ENCODE results near the gene NRF1.

Gene NRF1

GRCh38 chr7:129772646-129773280 is 161.2 kb downstream of the NRF1 start:
- no peak for DNase-seq

DNA sequence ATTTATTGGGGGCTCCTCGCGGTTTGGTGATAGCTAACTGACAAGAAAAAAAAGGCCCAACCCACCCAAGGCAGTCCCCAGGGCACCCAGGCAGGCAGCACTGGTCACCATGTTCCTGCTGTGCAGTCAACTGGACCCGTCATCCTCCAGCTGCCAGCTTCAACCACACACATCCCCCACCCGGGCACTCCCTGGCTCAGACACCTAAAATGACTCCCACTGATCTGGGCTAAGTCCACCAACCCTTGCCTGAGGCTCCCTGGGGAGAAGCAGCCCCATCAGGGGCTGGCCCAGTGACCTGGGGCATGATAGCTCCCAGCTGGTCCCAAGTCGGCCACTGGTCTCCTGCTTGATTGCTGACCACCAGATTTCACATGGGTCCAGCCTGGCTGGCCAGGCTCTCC is 161.8 kb downstream of the NRF1 start:
- no peak for DNase-seq

DNA sequence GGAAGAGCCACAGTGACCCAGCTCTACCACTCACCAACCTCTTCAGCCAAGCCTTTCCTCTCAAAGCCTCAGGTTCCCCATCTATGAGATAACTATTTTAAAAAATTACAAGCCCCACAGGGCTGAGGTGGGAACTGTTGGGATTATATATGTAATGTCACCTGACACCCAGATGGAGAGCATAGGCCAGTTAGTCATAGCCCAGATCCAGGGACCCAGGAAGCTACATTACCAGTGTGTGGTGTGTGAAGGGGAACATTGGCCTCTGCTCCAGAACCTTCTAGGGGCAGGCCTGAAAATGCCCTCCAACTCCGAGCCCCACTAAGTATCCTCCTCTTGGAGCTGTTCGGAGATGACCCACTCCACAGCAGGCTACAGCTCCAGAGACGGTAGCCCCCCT is 162.4 kb downstream of the NRF1 start:
- DNase-seq = no peak

DNA sequence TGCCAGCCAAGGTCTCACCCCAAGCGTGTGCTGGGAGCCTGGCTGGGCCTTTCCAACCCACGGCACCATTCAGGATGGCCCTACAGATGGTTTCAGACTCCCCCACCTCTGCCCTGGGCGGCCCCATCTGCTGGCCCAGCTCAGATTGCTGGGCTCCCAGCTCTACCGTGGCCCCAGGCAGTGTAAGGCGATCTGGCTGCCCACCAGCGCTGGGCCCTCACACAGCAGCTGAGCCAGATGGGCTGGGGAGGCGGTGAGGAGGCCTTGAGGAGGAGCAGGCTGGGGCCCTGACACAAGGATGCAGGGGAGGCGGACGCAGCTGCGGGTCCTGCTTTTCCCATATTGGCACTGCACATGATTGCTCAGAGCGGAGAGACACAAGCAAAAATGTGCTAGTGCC is 162.8 kb downstream of the NRF1 start:
- DNase-seq = no peak

DNA sequence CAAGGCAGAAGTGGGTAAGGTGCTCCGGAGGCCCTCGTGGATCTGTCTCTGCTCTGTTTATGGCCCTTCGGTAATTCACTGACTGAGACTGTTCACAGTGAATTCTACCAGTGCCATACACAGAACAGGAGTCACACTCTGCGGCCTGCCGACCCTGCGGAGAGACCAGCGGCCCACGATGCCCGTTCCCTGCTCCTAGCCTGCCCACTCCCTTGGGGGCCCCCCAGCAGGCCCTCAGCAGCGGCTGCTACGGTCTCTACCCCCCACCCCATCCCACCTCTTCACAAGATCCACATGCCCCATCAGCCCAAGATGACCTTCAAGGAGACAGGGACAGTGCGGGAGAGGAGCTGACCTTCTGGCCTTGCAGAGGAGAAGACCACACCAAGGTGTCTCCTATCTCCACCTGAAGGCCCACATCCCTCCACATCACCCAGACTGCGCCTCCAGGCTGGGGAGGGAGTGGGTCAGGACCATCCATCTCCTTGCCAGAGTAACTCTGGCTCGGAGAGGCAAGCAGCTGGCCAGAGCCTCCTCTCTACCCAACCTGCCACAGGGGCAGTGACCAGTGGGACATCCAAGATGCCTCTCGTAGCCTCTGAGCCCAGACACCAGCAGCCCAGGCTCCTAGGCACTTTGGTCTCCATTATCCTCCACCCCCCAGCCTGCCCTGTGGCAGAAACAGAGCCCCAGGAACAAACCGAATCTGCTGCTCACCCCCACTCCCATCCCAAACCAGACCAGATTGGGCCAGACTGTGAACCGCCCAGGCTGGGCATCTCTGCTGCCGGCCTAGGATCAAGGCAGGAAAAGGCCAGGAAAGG is 163.6 kb downstream of the NRF1 start:
- no peak for DNase-seq

DNA sequence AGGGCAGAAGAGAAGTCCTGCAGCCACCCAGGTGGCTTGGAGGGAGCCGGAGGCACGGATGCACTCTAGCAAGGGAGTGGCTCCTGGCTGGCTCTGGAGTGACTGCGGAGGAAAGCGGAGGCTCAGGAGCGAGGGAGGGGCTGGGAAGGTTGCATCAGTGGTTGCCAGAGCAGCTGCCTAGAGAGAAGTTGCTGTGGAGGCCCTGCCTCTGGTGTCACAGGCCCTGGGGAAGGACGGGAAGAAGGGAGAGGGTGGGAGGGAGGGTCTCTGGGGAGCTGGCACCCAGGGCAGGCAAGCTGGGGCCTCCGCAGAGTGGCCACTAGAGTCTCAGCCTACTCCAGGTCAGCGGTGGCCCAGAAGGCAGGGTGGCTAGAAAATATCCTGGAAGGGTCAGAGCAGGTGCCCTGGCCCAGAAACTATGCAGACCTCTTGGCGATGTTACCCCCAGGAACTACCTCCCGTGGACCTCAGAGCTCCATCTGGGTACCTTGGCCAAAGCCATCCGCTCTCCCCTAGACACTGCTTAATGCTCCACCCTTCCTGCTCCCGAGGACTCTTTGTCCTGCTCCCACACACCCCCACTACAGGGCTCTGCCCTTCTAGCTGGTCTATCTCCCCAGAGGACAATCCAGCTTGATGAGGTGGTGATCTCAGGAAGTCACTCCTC is 164.3 kb downstream of the NRF1 start:
- DNase-seq = no peak

- no peak for DNase-seq
Observed at GRCh38 chr7:129776362-129776722, 164.8 kb downstream of the NRF1 start.

DNA sequence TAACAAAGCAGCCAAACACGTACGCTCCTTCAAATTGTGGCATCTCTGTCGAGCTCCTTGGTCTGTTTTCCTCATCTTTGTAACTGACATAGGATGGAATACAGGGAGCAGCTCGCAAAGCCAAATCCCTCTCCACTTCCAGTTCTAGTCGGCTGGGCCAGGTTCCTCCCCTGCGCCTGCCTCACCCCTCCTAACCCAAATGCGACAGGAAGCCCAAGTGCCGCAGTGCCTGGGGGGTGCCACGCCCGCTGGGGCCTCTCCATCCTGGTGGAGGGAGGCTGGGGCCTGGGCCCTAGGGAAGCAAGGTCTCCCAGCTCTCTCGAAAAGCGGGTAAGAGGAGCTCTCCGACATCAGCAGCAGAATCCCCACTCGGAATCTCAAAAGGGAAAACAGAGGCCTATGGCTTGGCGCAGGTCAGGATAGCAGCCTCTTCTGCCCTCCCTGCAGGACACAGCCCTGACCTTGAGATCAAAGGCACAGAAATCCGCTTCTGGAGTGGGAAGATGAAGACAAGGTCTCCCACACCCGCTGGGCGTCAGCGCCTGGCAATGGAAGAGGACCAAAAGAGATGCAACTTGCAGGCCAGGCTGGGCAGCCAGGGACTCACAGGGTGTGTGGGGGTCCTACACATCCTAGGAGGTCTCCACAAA is 165.8 kb downstream of the NRF1 start:
- no peak for DNase-seq

DNA sequence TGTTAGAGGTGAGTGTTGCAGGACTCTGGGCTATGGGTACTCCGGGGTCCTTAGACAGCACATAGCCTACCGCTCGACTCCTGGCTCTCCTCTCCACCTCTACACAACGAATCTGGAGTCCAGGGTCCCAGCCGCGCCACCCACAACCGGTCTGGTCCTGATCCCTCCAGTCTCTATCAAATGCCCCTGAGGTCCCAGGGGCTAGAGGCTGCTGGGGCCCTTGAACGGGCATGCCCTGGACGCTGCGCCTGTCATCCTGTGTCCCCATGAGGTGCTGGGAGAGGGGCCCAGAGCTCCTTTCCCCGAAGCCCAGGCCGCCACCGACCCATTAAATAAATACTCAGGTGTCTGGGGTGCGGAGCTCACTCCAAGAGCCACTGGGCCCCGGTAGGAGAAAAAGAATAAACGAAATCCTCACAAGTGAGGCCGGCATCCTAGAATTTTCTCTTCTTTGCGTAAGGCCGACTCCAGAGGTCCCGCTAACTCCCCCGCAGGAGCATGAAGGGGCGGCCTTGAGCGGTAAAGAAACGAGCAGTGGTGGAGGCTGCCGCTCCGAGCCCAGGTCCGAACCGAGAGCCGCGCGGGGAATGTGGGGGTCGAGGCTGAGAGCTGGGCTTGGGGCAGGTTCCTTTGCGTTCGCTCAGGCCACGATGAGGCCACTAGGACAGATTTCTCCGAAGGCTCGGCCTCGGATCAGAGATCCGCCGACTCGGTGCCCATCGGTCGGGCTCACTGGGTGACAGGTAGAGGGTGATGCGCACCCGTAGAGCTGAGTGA is 166.7 kb downstream of the NRF1 start:
- no peak for DNase-seq

GRCh38 chr7:129778770-129779601 is 167.5 kb downstream of the NRF1 start:
- DNase-seq = peak in 1 of 3 experiments; percentile 34

DNA sequence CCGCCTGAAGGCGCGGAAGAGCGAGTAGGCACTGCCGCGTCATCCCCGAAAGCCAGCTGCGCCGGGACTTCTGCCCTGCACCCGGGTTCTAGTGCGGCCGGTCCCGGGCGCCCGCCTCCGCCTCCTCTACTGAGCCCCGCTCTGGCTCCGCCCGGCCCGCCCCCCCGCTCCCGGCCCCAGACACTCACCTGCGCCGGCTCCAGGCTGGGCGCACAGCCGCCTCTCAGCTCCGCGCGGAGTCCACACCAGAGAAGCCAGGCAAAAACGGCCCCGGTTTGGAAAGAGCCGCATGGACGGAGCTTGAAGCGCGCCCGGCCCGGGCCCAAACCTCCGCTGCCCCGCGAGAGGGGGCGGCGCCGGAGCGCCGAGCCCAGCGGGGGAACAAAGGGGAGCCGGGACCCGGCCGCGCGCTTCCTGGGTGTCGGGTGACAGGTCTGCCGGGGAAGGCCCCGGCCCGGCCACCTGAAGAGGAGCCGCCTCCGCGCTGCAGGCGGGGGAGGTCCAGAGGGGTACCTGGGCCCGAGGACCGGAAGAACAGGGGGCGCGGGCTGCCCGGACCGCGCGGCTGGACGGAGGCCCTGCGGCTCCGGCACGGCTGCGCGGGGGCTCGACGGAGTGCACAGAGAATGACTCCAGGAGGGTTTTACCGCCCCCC is 168.2 kb downstream of the NRF1 start:
- peak; percentile 91 to 97 (median 92) for DNase-seq

- DNase-seq = peak; percentile 91 to 97 (median 97)
Observed at GRCh38 chr7:129780257-129780973, 168.9 kb downstream of the NRF1 start.

DNA sequence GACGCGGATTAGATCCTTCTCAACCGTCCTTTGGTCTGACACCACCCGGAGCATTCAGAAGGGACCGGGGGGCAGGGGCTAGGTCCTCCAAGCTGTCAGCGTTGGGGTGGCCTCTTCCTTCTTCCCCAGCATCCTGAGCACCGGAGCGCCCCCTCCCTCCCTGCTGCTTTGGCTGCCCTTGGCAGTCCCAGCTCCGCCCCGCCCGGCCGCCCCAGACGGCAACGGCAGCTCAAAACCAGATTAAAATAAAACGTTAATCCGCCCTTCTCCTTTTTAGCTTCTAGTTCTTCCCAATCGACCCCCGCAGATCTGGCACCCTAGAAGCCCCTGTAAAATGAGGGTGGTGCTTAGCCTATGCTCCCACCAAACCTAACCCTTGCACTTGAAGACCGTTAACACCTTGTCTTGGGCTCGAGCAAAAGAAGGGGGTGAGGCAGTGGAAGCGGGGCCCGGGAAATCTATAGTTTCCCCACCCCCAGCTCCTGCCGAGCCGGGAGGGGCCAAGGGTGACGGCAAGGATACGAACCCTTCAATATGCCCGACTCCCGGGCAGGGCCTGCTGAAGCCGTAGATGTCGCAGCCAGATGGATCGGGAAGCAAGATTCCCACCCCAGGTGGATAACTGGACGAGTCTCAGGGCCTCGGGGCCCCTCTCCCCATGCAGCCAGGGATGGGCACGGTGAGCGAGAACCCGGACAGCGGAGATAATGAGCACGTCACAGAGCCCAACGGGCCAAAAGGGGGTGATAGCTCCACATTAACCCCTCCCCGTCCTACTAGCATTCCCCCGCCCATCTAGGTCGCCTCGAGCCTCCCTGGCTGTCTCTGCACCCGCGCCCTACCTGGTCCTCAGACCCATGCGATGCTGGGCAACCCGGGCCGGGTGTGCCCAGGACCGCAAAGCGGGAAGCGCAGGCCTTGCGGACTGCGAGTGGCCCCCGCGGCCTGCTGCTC is 169.7 kb downstream of the NRF1 start:
- peak; percentile 57 to 69 (median 67) for DNase-seq

- DNase-seq = peak in 1 of 3 experiments; percentile 78
Observed at GRCh38 chr7:129781928-129782817, 170.7 kb downstream of the NRF1 start.

GRCh38 chr7:129782818-129783583 is 171.5 kb downstream of the NRF1 start:
- no peak for DNase-seq

DNA sequence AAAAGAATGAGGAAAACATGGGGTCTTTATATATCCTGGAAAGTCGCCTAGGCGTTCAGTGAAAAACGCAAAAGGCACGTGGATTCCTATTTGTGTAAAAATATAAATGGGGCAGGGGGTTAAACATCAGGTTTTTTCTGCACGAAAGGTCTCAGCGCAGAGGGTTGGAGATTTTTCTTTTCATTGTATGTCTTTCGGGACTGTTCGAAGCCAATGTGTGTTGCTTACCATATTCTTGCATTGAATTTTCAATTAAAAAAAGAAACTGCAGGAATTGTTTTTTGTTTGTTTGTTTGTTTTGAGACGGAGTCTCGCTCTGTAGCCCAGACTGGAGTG is 172.0 kb downstream of the NRF1 start:
- no peak for DNase-seq

- no peak for DNase-seq
Observed at GRCh38 chr7:129784437-129784782, 172.9 kb downstream of the NRF1 start.
